ENCODE data around the gene SCLT1.

DNA sequence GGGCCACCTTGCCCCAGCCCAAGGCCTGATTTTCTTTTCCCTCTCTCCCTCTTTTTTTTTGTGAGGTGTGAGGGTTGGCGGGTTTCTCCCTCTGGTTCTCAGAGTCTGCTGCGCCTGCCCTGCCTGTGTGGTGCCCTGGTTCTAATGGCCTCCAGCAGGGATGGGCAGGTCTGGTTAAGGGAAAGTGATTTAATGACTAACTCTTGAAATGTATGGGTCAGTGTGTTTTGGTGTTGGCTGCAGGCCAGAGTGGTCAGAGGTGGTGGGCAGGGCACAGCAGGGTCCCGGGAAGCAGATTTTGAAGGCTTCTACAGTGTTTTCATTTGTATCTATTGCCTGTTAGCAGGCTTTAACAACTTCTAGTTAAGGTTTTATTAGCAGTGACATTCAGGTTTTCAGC is 244.9 kb downstream of the SCLT1 start:
- TF ChIP-seq, protein P1, sequence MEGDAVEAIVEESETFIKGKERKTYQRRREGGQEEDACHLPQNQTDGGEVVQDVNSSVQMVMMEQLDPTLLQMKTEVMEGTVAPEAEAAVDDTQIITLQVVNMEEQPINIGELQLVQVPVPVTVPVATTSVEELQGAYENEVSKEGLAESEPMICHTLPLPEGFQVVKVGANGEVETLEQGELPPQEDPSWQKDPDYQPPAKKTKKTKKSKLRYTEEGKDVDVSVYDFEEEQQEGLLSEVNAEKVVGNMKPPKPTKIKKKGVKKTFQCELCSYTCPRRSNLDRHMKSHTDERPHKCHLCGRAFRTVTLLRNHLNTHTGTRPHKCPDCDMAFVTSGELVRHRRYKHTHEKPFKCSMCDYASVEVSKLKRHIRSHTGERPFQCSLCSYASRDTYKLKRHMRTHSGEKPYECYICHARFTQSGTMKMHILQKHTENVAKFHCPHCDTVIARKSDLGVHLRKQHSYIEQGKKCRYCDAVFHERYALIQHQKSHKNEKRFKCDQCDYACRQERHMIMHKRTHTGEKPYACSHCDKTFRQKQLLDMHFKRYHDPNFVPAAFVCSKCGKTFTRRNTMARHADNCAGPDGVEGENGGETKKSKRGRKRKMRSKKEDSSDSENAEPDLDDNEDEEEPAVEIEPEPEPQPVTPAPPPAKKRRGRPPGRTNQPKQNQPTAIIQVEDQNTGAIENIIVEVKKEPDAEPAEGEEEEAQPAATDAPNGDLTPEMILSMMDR (IDR thresholded peaks at IDR 0.05) = no peak
- TF ChIP-seq SP1 (CRISPR knock-in tag; conservative IDR thresholded peaks at IDR 0.05) = no peak
- no peak for TF ChIP-seq NFE2L1 (CRISPR knock-in tag; IDR thresholded peaks at IDR 0.05)
- no peak for TF ChIP-seq NR3C1 (CRISPR knock-in tag; conservative IDR thresholded peaks at IDR 0.05; ENCODE audit: low read depth)
- TF ChIP-seq, protein P2, sequence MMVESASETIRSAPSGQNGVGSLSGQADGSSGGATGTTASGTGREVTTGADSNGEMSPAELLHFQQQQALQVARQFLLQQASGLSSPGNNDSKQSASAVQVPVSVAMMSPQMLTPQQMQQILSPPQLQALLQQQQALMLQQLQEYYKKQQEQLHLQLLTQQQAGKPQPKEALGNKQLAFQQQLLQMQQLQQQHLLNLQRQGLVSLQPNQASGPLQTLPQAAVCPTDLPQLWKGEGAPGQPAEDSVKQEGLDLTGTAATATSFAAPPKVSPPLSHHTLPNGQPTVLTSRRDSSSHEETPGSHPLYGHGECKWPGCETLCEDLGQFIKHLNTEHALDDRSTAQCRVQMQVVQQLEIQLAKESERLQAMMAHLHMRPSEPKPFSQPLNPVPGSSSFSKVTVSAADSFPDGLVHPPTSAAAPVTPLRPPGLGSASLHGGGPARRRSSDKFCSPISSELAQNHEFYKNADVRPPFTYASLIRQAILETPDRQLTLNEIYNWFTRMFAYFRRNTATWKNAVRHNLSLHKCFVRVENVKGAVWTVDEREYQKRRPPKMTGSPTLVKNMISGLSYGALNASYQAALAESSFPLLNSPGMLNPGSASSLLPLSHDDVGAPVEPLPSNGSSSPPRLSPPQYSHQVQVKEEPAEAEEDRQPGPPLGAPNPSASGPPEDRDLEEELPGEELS (CRISPR knock-in tag; IDR thresholded peaks at IDR 0.05) = no peak
- no peak for TF ChIP-seq HMGA2 (CRISPR knock-in tag; IDR thresholded peaks at IDR 0.05)
- TF ChIP-seq RORB (CRISPR knock-in tag; IDR thresholded peaks at IDR 0.05) = no peak
- TF ChIP-seq, protein P3, sequence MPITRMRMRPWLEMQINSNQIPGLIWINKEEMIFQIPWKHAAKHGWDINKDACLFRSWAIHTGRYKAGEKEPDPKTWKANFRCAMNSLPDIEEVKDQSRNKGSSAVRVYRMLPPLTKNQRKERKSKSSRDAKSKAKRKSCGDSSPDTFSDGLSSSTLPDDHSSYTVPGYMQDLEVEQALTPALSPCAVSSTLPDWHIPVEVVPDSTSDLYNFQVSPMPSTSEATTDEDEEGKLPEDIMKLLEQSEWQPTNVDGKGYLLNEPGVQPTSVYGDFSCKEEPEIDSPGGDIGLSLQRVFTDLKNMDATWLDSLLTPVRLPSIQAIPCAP (CRISPR knock-in tag; IDR thresholded peaks at IDR 0.05) = no peak
- no peak for TF ChIP-seq ELF4 (CRISPR knock-in tag; IDR thresholded peaks at IDR 0.05; ENCODE audit: low read depth)

All from WTC11 (cell line).